Neural progenitor cell (in vitro differentiated cells): ENCODE data around the gene IBA57. TPM values are rescaled to one million over a fixed set of nuclear protein-coding genes. Genes with fewer than 3 reads are reported as not detected.

Experiments
- DNase-seq: peaks from one replicate; pipeline ENCODE4 v3.0.0-alpha.2; 2016; ENCODE audit warnings: low spot score
- H2AFZ ChIP-seq: fragments of 200-600 bp; sonication (generic); replicated peaks from 2 replicates; pipeline ENCODE4 v1.6.1; 2016; ENCODE audit warnings: antibody characterized with exemption
- H3F3A ChIP-seq: fragments of 200-600 bp; sonication (generic); 2 replicates; pipeline ENCODE4 v1.6.1; 2016; ENCODE audit warnings: antibody characterized with exemption, low read depth
- H3K27ac ChIP-seq: fragments of 200-600 bp; sonication (generic); 2 replicates; pipeline ENCODE4 v1.5.1; 2016; ENCODE audit warnings: mild to moderate bottlenecking
- H3K27me3 ChIP-seq: fragments of 200-600 bp; sonication (generic); 2 replicates; pipeline ENCODE4 v1.6.1; 2016; ENCODE audit warnings: mild to moderate bottlenecking, moderate library complexity
- H3K36me3 ChIP-seq: fragments of 200-600 bp; sonication (generic); 2 replicates; pipeline ENCODE4 v1.5.1; 2016
- H3K4me1 ChIP-seq: fragments of 200-600 bp; sonication (generic); 2 replicates; pipeline ENCODE4 v1.6.1; 2016; ENCODE audit warnings: mixed run types
- H3K4me2 ChIP-seq: fragments of 200-600 bp; sonication (generic); 2 replicates; pipeline ENCODE4 v1.6.1; 2016
- H3K4me3 ChIP-seq: fragments of 200-600 bp; sonication (generic); 2 replicates; pipeline ENCODE4 v1.5.1; 2016
- H3K79me2 ChIP-seq: fragments of 200-600 bp; sonication (generic); 2 replicates; pipeline ENCODE4 v1.6.1; 2016; ENCODE audit warnings: low read depth
- H3K9ac ChIP-seq: fragments of 200-600 bp; sonication (generic); 2 replicates; pipeline ENCODE4 v1.6.1; 2016
- H3K9me3 ChIP-seq: fragments of 200-600 bp; sonication (generic); 2 replicates; pipeline ENCODE4 v1.5.1; 2016; ENCODE audit warnings: low read depth
- H4K20me1 ChIP-seq: fragments of 200-600 bp; sonication (generic); 2 replicates; pipeline ENCODE4 v1.6.1; 2016; ENCODE audit warnings: low read depth
- H3K27ac Mint-ChIP-seq: 3 replicates; pipeline ENCODE4 v1.8.0; 2021; ENCODE audit warnings: mixed read lengths
- H3K27me3 Mint-ChIP-seq: 2 replicates; pipeline ENCODE4 v1.8.0; 2022; ENCODE audit warnings: low read depth, mild to moderate bottlenecking, inconsistent platforms, moderate library complexity, mixed read lengths; ENCODE audit not compliant: insufficient read depth
- H3K36me3 Mint-ChIP-seq: 3 replicates; pipeline ENCODE4 v1.8.0; 2021; ENCODE audit warnings: mixed read lengths
- H3K4me1 Mint-ChIP-seq: 3 replicates; pipeline ENCODE4 v1.8.0; 2021; ENCODE audit warnings: mixed read lengths
- H3K4me3 Mint-ChIP-seq: 3 replicates; pipeline ENCODE4 v1.8.0; 2021; ENCODE audit warnings: mild to moderate bottlenecking, moderate library complexity, mixed read lengths
- H3K9me3 Mint-ChIP-seq: 3 replicates; pipeline ENCODE4 v1.8.0; 2020; ENCODE audit warnings: mixed read lengths
- CTCF ChIP-seq: fragments of 200-600 bp; sonication (generic); IDR thresholded peaks from 2 replicates; pipeline ENCODE4 v1.5.1; 2017; ENCODE audit warnings: antibody characterized with exemption, mild to moderate bottlenecking
- EZH2 ChIP-seq: fragments of 200-600 bp; sonication (generic); IDR thresholded peaks from 2 replicates; pipeline ENCODE4 v1.6.1; 2017; ENCODE audit warnings: antibody characterized with exemption, mild to moderate bottlenecking, moderate library complexity
- EZH2phosphoT487 ChIP-seq: fragments of 200-600 bp; sonication (generic); IDR thresholded peaks from 2 replicates; pipeline ENCODE4 v1.6.1; 2017; ENCODE audit warnings: antibody characterized with exemption
- small RNA-seq: library from RNA; depleted of rRNA; stranded (forward); fragments of <200 nt; gene quantifications from one replicate; pipeline ENCODE3, GENCODE V24; 2015
- total RNA-seq: library from RNA; depleted of rRNA; stranded (reverse); fragments of >200 nt; gene quantifications from 2 replicates; pipeline ENCODE4 v1.2.3, GENCODE V29; 2015; ENCODE audit warnings: low replicate concordance

The IBA57 gene
- total RNA-seq, 1 donor from 2014 or later = 2.2 TPM

- H3F3A ChIP-seq = no peaks in the 10 kb centered on the region
- H3K9ac ChIP-seq = no peak overlapping the region
- H3K27ac Mint-ChIP-seq = no peak overlapping the region
- H3K4me3 ChIP-seq = no peak overlapping the region
- H3K9me3 Mint-ChIP-seq = peaks cover 27% of the 10 kb centered on the region
- no peaks in the 10 kb centered on the region for H3K9me3 ChIP-seq
- H4K20me1 ChIP-seq = no peaks in the 10 kb centered on the region
- no peaks in the 10 kb centered on the region for H3K4me1 Mint-ChIP-seq
- H3K79me2 ChIP-seq = no peaks in the 10 kb centered on the region
- no peaks in the 10 kb centered on the region for H3K4me1 ChIP-seq
- peaks cover under 1% of the 10 kb centered on the region for H3K27me3 Mint-ChIP-seq
- H3K27ac ChIP-seq = no peak overlapping the region
- peaks cover 59% of the 10 kb centered on the region for H3K36me3 Mint-ChIP-seq
- no peak overlapping the region for H2AFZ ChIP-seq
- no peaks in the 10 kb centered on the region for H3K27me3 ChIP-seq
- H3K4me2 ChIP-seq = no peak overlapping the region
- no peak overlapping the region for H3K4me3 Mint-ChIP-seq
- DNase-seq = no peak
- TF ChIP-seq EZH2phosphoT487 = no peak
- no peak for TF ChIP-seq CTCF
- TF ChIP-seq EZH2 = no peak
- no peaks in the 10 kb centered on the region for H3K36me3 ChIP-seq
Observed at GRCh38 chr1:228231189-228231588, 65.6 kb downstream of the IBA57 start.

Small RNA genes within 50 kb of the gene (small RNA-seq; reads per million reads assigned to genes)
- not detected for gene AL359510.1

Other genes starting within 250 kb of the IBA57 start
- gene WNT9A, start 217.9 kb upstream of the IBA57 start, total RNA-seq = 1.4 and 2.7 TPM in 2 replicates
- 0.12 TPM in 1 of 2 replicates, not detected in the other for gene WNT3A, start 158.8 kb upstream of the IBA57 start, total RNA-seq
- 95.1 and 147 TPM in 2 replicates for gene ARF1, start 83.1 kb upstream of the IBA57 start, total RNA-seq
- gene C1orf35, start 62.5 kb upstream of the IBA57 start, total RNA-seq = 11.8 and 19.7 TPM in 2 replicates
- gene MRPL55, start 56.5 kb upstream of the IBA57 start, total RNA-seq = 42.4 and 68.3 TPM in 2 replicates
- gene GUK1, start 25.5 kb upstream of the IBA57 start, total RNA-seq = 87.7 and 119 TPM in 2 replicates
- 0.25 TPM in 1 of 2 replicates, not detected in the other for gene GJC2, start 15.9 kb upstream of the IBA57 start, total RNA-seq
- 5.1 and 14.9 TPM in 2 replicates for gene OBSCN, start 42.2 kb downstream of the IBA57 start, total RNA-seq
- 13.7 and 24.9 TPM in 2 replicates for gene TRIM11, start 241.0 kb downstream of the IBA57 start, total RNA-seq